ENCODE data around the gene ABHD8. TPM values are rescaled to one million over a fixed set of nuclear protein-coding genes. Genes with fewer than 3 reads are reported as not detected.

The ABHD8 gene
- total and polyA plus RNA-seq, 2 of the 13 experiments (the other 11 are each of a cell fraction or from before 2014, with no cell fraction given) = 6.3 to 7.2 TPM

- TF ChIP-seq CREB3 (CRISPR knock-in tag; IDR thresholded peaks at IDR 0.05) = no peak
- TF ChIP-seq PHF20 (CRISPR knock-in tag; IDR thresholded peaks at IDR 0.05) = 0 out of 2 replicates have a peak, but pooled peaks have one; percentile 16
- TF ChIP-seq ZNF598 (CRISPR knock-in tag; IDR thresholded peaks at IDR 0.05; ENCODE audit: borderline replicate concordance) = no peak
- TF ChIP-seq MYPOP (CRISPR knock-in tag; IDR thresholded peaks at IDR 0.05) = no peak
- no peak for TF ChIP-seq MED8 (CRISPR knock-in tag; IDR thresholded peaks at IDR 0.05; ENCODE audit: insufficient replicate concordance)
- no peak for TF ChIP-seq ZC3H4 (CRISPR knock-in tag; IDR thresholded peaks at IDR 0.05; ENCODE audit: borderline replicate concordance)
- TF ChIP-seq TBP (CRISPR knock-in tag; IDR thresholded peaks at IDR 0.05) = no peak
- peak; percentile 49; the same call in 1 of the 2 replicates for TF ChIP-seq ZNF614 (CRISPR knock-in tag; IDR thresholded peaks at IDR 0.05; ENCODE audit: borderline replicate concordance)
- TF ChIP-seq NR2C2 (CRISPR knock-in tag; IDR thresholded peaks at IDR 0.05; ENCODE audit: borderline replicate concordance) = peak; percentile 86
- TF ChIP-seq NCOA5 (CRISPR knock-in tag; IDR thresholded peaks at IDR 0.05) = no peak
- TF ChIP-seq ZNF572 (CRISPR knock-in tag; IDR thresholded peaks at IDR 0.05) = no peak
- peak; percentile 35; the same call in 1 of the 2 replicates for TF ChIP-seq ZFY (CRISPR knock-in tag; IDR thresholded peaks at IDR 0.05)
- no peak for TF ChIP-seq ZNF10 (CRISPR knock-in tag; IDR thresholded peaks at IDR 0.05; ENCODE audit: borderline replicate concordance, low read depth)
- TF ChIP-seq RFX1 (IDR thresholded peaks at IDR 0.05) = no peak
- TF ChIP-seq ZNF414 (CRISPR knock-in tag; IDR thresholded peaks at IDR 0.05) = no peak
- no peak for TF ChIP-seq FOXK2 (IDR thresholded peaks at IDR 0.05)
- peak; percentile 44 for TF ChIP-seq NCOA2 (CRISPR knock-in tag; IDR thresholded peaks at IDR 0.05)
- peak; percentile 73; the same call in 1 of the 2 replicates for TF ChIP-seq ZBTB7A (CRISPR knock-in tag; IDR thresholded peaks at IDR 0.05)
- TF ChIP-seq RCOR2 (CRISPR knock-in tag; IDR thresholded peaks at IDR 0.05) = no peak
- no peak for TF ChIP-seq LCORL (IDR thresholded peaks at IDR 0.05)
- peak; percentile 75; the same call in 1 of the 2 replicates for TF ChIP-seq LCORL (CRISPR knock-in tag; IDR thresholded peaks at IDR 0.05)
- no peak for TF ChIP-seq HHEX (CRISPR knock-in tag; IDR thresholded peaks at IDR 0.05)
- no peak for TF ChIP-seq ZNF589 (CRISPR knock-in tag; conservative IDR thresholded peaks at IDR 0.05)
- TF ChIP-seq PHF5A (CRISPR knock-in tag; IDR thresholded peaks at IDR 0.05; ENCODE audit: low read depth, unreplicated experiment) = no peak
- TF ChIP-seq FOXA3 (CRISPR knock-in tag; IDR thresholded peaks at IDR 0.05) = no peak
- TF ChIP-seq ZNF558 (CRISPR knock-in tag; IDR thresholded peaks at IDR 0.05; ENCODE audit: borderline replicate concordance) = no peak
- no peak for TF ChIP-seq KLF12 (CRISPR knock-in tag; IDR thresholded peaks at IDR 0.05; ENCODE audit: borderline replicate concordance)
- 0 out of 2 replicates have a peak, but pooled peaks have one; percentile 26 for TF ChIP-seq YEATS2 (CRISPR knock-in tag; IDR thresholded peaks at IDR 0.05; ENCODE audit: borderline replicate concordance)
- no peak for TF ChIP-seq IRF9 (CRISPR knock-in tag; IDR thresholded peaks at IDR 0.05; ENCODE audit: borderline replicate concordance)
- TF ChIP-seq PAWR (CRISPR knock-in tag; IDR thresholded peaks at IDR 0.05; ENCODE audit: borderline replicate concordance) = no peak
Observed at GRCh38 chr19:17340871-17341357, 37.7 kb upstream of the ABHD8 start (continued).
